NCI-H446 (cell line): ENCODE data around the gene DOK7.

Source experiments
- DNase-seq, 2 experiments: peaks; one replicate each; lab custom pipeline; 2025; lab: John Stamatoyannopoulos, UW

The DOK7 gene, protein sequence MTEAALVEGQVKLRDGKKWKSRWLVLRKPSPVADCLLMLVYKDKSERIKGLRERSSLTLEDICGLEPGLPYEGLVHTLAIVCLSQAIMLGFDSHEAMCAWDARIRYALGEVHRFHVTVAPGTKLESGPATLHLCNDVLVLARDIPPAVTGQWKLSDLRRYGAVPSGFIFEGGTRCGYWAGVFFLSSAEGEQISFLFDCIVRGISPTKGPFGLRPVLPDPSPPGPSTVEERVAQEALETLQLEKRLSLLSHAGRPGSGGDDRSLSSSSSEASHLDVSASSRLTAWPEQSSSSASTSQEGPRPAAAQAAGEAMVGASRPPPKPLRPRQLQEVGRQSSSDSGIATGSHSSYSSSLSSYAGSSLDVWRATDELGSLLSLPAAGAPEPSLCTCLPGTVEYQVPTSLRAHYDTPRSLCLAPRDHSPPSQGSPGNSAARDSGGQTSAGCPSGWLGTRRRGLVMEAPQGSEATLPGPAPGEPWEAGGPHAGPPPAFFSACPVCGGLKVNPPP

DNA sequence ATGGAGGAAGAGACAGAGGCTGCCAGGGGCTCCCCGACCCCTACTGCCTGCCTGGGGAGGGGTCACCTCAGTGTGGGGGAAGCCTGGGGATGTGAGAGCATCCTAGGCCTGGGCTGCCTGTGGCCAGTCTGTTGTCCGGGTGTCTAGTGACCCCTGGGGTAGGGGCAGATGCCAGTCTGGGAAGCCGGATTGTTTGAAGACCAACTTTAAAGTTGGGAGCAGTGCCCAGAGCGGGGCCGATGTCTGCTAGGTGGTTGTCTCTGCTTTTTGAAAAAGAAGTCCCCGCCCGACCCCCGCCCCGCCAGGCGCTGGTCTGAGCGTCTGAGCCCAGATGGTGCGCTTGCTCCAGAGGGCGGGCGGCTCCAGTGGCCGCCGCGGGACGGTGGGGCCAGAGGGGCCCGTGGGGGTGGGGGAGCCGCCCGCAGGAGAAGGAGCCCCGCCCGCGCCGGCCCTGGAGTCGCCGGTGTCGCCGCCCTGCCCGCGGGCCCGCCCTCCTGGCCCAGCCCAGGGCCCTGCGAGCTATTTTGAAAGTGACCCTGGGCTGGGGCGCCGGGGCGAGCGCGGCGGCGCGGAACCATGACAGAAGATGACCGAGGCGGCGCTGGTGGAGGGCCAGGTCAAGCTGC is at the start of gene DOK7:
DOK7 (plus strand) TSS at position 517 of the 626 bp plus-strand sequence; CDS start at position 587, 70 bp downstream.
- no peak for DNase-seq

DNA sequence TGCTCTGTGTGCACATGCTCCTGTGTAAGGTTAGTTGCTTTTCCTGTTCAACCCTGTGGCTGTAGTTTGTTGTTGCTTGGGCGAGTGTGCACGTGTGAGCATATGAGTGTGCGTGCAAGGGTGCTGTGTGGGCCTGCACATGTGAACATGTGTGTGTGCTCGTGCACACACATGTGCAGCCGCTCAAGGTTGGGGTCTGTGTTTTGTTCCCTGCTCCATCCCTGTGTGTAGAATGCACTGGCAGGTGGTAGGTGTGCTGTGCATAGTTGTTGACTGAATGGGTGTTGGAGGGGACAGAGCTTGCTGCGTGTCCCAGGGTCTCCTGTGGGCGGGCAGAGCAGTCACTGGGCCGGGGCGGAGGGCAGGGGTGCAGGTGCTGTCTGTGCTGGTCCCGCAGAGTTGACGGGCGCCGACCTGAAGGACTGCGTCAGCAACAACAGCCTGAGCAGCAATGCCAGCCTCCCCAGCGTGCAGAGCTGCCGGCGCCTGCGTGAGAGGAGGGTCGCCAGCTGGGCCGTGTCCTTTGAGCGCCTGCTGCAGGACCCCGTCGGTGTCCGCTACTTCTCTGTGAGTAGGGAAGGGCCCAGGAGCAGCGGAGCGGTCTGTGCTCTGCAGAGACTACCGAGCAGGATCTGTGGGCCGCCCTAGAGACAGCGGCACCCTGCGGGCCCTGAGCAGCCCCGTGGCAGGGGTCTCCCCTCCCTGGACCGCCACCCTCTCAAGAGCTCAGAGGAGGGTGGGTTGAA is 49.3 kb upstream of the DOK7 start:
- DNase-seq = no peak

DNA sequence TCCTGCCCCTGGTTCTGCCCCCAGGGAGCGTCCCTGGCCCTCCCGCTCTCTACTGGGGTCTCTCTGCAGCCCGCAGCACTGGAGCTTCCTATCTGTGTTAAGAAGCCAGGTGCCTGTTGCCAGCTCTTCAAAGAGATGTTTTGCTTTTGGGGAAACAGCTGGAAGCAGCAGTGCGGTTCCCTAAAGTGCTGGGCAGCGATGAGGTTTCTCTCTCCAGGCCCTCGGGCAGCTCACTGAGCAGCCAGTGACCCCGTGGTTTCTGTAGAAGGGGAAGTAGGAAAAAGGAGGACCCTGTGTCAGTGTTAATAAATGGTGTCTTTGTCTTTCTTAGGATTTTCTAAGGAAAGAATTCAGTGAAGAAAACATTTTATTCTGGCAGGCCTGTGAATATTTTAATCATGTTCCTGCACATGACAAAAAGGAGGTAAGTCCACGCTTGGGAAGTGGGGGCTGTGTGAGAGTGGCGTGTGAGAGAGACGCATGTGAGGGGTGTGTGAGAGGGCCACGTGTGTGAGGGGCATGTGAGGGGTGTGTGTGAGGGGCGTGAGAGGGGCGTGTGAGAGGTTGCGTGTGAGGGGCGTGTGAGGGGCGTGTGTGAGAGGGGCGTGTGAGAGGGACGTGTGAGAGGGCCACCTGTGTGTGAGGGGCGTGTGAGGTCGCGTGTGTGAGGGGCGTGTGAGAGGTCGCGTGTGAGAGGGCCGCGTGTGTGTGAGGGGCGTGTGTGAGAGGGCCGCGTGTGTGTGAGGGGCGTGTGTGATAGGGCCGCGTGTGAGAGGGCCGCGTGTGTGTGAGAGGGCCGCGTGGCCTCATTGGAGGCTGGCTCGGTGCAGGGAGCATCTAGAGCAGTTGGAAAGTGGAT is 48.5 kb upstream of the DOK7 start:
- DNase-seq = no peak

DNA sequence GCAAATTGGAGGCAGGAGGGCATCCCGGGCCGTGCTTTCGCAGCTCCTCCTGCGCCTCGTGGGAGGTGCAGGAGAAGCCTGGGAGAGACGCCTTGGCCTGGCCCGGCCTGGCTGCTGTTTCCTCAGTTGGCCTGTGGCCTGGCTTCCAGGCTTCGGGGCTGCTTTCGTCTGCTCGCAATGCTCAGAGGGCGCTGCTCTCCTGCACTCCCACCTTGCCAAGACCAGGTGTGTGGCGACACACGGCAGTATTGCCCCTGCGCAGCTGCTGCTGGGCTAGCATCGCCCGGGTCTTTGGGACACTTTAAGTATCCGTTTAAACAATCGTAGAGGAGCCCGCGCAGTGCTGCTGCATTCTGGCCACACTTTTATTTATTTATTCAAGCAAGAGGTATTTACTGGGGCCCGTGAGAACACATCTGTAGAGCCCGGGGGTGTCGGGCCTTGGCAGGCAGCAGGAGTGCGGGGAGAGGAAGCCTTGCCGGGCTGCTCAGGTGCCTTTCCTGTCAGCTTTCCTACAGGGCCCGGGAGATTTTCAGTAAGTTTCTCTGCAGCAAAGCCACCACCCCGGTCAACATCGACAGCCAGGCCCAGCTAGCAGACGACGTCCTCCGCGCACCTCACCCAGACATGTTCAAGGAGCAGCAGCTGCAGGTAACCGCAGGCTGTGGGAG is 47.5 kb upstream of the DOK7 start:
- no peak for DNase-seq

DNA sequence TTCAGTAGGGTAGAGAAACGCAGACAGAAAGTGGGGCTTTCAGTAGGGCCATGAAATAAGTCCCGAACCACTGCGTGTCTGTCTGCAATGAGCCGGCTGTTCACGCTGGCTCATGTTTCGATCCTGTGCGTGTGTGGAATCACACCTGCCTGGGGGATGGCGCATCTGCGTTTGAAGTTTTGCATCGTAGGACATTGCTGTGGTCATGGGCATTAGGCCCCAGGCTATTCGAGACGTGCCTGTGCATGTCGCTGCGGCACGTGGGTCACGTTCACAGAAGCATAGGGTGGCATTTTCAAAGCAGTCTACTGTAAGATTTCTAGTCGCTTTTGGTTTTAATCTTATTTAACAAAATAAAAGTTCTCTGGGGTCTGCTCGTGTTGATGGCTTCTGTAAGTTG is 46.8 kb upstream of the DOK7 start:
- no peak for DNase-seq

DNA sequence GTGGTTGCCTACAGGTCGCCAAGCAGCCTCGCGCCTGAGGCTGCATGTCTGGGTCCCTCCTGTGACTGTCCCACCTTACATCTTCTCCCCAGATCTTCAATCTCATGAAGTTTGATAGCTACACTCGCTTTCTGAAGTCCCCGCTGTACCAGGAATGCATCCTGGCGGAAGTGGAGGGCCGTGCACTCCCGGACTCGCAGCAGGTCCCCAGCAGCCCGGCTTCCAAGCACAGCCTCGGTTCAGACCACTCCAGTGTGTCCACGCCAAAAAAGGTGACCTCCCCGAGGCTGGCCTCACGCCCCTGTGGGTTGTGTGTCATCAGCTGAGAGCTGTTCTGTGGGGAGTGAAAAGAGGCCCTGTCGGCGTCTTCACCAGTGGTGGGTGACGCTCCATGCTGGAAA is 46.3 kb upstream of the DOK7 start:
- DNase-seq = no peak

DNA sequence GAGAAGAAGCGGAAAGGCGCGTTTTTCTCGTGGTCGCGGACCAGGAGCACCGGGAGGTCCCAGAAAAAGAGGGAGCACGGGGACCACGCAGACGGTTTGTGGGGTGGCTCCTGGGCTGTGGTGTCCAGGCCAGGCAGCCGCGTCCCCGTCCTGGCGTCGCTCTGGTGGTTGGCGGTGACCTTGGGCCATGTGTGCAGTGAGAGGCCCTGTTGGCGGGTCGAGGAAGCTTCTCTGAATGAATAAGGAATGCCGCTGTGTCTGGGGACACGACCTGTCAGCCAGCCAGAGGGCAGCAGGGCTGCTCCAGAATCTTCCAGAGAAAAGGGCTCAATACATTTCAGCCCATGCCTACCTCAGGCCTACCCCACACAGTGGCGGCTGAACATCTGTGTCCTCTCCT is 45.7 kb upstream of the DOK7 start:
- DNase-seq = no peak

DNA sequence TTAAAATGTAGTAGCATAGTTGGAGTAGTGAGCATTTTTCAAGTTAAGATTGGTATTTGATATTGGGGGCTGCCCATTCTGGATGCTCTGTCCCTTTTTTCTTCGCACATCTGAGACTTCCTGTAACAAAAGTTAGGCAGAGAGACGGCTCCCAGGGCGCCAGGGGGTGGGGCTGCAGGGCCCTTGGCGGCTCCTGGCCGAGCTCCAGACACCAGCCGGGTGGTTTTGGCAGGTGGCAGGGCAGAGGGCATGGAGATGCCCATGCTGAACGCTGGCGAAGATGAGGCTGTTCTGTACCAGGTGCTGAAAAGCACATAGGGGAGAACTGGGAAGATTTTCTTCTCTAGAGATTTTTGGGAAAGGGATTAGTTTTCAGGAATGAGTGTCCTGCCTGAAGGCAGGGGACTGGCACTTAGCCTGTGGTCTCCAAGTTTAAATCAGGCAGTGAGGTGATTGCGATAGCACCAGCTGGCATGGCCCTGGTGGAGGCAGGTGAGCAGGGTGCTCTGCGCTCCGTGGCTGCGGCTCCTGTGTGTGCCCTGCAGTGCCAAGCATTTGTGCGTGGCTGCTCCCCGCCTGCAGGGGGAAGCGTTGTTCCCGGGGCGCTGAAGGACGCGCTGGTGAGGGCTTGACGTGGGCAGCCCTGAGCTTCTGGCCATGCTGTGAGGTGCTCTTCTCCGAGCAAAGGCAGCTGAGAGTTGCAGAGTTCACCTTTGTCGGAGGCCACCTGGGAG is 44.9 kb upstream of the DOK7 start:
- no peak for DNase-seq

DNA sequence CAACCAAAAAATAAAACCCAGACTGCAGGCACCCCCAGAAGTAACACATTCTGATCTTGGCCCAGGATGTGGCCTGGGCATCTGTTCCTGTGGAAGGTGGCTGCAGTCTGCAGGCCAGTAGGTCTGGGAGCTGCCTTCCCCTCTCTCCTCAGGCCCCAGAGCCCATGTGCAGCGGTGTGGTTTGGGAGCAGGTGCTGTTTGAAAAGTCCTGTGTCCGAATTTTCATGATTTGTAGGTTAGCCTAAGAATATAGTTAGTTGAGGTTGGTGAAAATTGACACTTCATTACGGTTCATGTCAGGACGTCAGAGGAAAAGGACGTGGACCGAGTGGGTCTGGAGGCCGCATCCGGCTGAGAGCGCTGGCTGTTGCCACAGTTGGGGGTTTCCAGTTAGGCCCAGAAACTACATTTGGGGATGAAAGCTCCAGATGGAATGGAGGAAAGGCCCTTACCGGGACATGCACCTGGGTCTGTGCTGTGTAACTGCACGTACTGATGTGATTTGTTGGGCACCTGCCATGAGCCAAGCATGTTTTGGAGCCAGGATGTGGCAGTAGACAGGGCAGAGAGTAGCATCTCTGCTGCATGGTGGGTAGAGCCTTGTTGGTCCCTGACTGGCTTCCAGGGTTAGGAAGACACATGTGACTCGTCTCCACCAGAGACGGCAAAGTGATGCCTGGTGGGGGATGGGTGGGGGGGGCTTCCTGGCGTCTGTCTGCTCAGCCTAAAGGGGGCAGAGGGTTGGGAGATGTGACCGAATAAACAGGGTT is 43.1 kb upstream of the DOK7 start:
- DNase-seq = no peak

DNA sequence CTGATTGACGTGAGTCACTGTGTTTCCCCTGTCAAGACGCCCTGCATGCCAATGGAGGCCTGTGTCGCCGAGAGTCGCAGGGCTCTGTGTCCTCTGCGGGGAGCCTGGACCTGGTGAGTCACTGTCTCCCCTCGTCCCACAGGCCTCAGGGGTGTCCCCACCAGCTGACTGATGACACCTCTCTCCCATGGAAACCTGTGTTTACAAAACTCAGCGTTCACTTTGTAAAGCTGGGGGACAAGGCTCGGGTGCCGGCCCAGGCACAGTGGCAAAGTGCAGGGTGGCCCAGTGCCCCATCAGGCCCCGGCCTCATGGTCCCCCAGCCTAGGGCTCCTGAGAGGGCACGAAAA is 42.5 kb upstream of the DOK7 start:
- no peak for DNase-seq

DNA sequence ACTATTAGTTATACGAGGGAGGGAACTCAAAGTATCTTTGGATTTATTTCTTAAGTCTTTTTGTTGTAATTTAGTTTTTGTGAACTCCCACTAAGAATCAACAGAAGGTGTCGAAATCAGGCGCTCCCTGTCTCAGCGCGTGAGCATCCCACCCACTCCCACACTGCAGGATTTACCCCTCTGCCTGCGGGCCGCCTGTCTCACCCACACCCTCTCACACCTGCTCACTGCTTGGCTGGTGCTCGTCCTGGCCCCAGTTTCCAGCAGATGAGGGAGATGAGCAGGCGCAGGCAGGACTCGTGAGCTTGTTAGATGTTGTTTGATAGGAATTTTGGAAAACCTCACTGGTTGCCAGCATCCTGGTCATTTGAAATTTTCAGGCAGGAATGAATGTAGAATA is 42.1 kb upstream of the DOK7 start:
- DNase-seq = no peak

DNA sequence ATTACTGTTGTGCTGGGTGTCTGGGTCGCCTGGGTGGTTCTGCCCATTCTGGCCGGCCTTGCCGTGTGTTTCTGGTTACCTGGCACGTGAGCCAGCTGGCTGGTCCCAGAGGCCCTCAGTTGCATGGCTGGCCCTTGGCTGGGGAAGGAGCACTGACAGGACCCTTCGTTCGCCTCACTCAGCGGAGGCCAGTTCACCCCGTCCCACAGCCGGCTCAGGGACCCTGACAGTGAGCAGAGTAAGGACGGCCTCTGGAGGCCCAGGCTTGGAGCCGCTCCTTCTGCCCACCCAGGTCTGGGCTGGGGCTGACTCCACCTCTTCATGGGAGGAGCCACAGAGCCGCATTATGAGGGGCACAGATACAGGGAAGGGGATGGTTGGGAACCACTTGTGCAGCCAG is 41.6 kb upstream of the DOK7 start:
- no peak for DNase-seq

DNA sequence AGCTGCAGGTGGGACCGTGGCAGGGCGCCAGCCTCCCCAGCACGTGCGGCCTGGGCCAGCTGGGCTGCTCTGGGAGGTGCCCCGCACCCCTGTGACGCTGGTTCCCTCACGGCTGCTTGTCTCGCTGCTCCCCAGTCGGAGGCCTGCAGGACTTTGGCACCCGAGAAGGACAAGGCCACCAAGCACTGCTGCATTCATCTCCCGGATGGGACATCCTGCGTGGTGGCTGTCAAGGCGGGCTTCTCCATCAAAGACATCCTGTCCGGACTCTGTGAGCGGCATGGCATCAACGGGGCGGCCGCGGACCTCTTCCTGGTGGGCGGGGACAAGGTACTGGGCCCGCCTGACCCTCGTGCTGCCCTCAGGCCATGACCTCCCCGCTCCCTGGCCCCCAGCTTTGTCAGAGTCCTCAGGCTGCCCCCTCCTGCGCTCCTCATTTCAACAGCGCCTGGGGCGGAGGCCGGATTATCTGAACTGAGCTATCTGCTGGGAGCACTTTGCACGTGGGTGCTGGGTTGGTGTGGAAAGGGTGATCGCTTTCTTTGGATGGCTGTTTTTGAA is 40.8 kb upstream of the DOK7 start:
- no peak for DNase-seq

DNA sequence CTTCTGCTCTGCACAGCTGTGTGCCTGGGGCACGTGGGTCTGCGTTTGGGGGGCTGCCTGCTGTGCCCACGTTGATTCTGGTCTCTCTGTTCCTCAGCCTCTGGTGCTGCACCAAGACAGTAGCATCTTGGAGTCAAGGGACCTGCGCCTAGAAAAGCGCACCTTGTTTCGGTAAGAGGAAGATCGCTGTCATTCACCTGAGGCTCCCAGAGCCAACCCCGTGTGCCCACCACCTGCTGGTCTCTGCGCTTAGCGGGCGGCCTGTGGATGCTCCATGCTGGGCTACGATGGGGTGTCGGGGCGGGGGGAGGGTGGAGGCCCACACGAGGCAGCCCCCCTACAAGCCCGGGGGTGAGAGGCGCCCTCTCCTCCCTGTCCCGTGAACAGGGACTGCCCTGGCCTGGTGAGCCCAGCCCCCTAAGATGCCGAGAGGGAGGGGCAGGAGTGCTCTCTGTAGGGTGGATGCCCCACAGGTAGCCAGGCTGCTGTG is 40.3 kb upstream of the DOK7 start:
- DNase-seq = no peak

DNA sequence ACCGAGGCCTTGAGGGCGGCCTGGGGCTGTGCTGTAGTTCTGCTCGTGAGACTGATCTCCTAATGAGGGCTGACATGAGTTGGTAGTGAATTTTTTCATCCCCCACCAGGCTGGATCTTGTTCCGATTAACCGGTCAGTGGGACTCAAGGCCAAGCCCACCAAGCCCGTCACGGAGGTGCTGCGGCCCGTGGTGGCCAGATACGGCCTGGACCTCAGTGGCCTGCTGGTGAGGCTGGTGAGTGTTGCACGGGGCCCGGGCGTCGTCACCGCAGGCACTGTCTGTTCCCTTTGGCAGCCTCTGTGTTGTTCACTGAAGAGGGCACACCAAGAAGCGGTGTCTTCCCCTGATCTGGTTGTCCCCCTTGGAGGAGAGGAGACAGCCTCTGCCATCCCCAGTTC is 39.7 kb upstream of the DOK7 start:
- no peak for DNase-seq

DNA sequence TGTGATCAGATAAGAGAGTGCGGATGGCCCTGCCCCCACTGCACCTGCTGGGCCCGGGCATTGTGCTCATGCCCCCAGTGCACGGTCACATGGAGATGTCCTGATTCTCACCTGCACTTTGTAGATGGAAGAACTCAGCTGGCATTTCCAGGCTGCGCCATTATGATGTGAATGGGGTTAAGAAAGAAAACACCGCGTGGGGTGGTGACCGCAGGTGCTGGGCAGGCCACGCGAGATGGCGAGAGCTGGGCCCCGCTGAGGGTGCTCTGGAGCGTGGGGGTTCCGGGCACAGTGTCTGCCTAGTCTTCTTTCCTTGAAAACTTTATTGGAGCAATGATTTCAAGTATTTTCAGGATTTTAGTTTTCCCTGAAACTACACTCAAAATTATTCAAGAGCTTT is 39.2 kb upstream of the DOK7 start:
- no peak for DNase-seq

DNA sequence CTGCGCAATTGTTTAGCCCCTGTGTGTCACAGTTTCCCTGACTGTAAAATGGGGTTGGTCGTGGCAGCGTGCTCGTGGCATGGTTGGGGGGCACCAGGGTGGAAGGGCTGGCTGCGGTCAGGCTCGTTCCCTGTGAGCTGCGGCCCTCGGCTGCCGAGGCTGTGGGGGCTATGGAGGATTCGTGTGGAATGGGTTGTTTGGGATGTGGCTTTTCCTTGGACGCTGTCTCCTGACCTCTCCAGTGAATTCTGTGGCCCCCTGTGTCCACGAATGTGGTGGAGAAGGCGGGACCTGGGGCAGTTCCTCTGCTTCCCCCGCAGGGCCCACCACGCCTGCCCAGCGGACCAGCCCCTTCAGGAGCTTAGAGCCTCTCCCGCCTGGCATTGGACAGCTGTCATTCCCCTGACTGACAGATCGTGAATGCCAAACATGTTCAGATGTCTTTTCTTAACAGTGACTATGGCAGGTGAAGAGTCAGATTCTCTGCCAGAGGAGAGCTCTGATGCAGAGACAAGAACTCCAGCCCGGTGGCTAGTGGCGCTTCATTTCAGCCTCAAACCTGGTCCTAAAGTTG is 38.5 kb upstream of the DOK7 start:
- no peak for DNase-seq

DNA sequence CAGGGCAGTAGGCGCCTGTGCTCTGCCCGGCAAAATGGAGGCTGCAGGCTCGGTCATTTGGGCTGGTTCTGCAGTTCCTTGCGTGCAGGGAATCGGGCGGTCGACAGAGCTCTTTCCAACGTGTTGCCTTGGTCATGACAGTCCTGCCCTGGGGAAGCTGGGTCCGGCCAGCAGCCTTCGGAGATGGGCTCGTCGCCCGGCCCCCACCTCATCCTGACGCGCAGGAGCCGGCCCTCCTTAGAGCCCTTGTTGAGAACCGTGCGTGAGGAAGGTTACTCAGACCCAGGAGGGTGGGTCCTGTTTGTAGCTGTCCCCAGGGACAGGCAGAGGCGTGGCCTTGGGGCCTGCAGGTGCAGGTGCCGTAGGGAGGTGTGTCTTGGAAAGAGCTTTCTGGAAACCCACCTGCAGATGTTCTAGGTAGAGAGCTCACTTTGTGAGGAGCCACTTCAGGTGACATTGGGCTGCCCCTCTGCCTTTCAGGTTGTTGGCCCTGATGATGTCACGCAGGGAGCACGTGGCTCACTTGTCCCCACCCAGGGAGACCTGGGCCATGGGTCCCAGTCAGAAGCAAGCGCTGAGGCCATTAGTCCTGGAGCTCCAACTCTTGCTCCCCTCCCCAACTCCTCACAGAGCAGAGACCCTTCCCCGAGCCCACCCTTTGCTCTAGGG is 36.5 kb upstream of the DOK7 start:
- no peak for DNase-seq

DNA sequence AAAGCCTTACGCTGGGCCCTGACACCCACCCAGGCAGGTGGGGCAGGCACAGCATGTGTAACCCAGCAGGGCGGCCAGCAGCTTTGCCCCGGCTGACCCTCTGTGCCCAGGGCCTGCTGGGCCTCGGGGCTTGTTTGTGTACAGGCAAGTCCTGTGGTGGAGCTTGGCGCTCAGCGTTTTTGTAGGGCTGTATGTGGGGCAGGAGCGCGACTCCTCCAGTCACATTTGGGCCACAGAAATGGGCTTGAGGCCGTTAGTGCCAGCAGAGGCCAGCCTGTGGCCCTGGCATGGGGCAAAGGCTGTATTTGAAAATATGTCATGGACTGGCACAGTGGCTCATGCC is 36.0 kb upstream of the DOK7 start:
- no peak for DNase-seq
